AG04450 (cell line): Measurements from ENCODE around the gene HOXA2. TPM values are rescaled to one million over a fixed set of nuclear protein-coding genes. Genes with fewer than 3 reads are reported as not detected.

Experiments used
- CTCF ChIA-PET: fragments of 300-600, 350-600 bp; formaldehyde crosslinking; extraction: SDS; loops from one replicate; lab custom pipeline; 2022; ENCODE audit warnings: antibody characterized with exemption, inconsistent platforms; lab: Charles Lee
- POLR2A ChIA-PET: fragments of 350-600 bp; formaldehyde crosslinking; extraction: SDS; loops from one replicate; lab custom pipeline; 2021; ENCODE audit warnings: antibody characterized with exemption, inconsistent platforms; lab: Yijun Ruan, JAX
- DNase-seq: peaks from one replicate; pipeline ENCODE4 v3.0.0-alpha.2; 2011; ENCODE audit warnings: low read depth, low spot score
- H3K27ac ChIP-seq: one replicate; pipeline ENCODE4 v1.5.1; 2012; ENCODE audit warnings: low read depth, low read length, control low read depth
- H3K27me3 ChIP-seq: one replicate; pipeline ENCODE4 v1.6.0; 2012; ENCODE audit warnings: low read length; ENCODE audit not compliant: control insufficient read depth, insufficient read depth
- H3K4me3 ChIP-seq: 2 replicates; pipeline ENCODE4 v1.5.1; 2011; ENCODE audit warnings: mild to moderate bottlenecking, low read depth, low read length, control low read depth
- H3K9me3 ChIP-seq: 2 replicates; pipeline ENCODE4 v1.5.1; 2012; ENCODE audit warnings: low read length; ENCODE audit not compliant: control insufficient read depth, insufficient read depth
- polyA plus RNA-seq: library from polyadenylated mRNA; depleted of rRNA; stranded (reverse); fragments of >200 nt; gene quantifications from 2 replicates; pipeline ENCODE4 v1.2.3, GENCODE V29; 2011
- TF ChIP-seq, protein P1 (sequence below): IDR thresholded peaks from 2 replicates; pipeline ENCODE4 v1.5.1; 2011; ENCODE audit warnings: low read depth, low read length, control low read depth, inconsistent platforms

HOXA2 gene
- polyA plus RNA-seq, 1 experiment, result 4.1 TPM

DNA sequence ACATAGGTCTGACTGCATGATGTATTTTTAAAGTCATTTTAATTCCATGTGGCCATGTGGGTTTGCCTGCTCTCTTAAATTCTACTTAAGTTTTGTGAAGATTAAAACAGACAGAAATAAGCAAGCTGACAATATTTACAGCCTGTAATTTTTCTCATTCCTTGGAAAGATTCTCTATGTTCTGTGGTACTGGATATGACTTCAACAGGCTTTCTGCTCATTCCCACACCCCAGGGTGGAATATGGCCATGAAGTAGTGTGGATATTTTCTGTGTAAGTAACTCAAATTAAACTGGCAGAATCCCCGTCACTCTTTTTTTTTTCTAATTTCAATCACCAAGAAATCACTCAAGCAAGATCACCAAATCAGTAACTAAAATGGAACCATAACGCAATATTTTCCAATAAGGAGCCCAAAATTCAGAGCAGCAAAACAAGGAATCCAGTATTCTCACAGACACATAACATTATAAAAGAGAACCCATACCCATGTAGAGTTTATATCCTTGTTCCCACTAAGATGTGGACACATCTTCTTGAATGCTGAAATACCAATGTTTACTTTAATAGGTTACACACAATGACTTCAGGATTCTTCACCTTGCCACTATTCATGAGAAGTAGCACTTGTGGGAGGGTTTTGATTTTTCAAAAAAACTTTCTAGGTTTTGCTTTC is 35.3 kb upstream of the HOXA2 start:
- TF ChIP-seq, protein P1, sequence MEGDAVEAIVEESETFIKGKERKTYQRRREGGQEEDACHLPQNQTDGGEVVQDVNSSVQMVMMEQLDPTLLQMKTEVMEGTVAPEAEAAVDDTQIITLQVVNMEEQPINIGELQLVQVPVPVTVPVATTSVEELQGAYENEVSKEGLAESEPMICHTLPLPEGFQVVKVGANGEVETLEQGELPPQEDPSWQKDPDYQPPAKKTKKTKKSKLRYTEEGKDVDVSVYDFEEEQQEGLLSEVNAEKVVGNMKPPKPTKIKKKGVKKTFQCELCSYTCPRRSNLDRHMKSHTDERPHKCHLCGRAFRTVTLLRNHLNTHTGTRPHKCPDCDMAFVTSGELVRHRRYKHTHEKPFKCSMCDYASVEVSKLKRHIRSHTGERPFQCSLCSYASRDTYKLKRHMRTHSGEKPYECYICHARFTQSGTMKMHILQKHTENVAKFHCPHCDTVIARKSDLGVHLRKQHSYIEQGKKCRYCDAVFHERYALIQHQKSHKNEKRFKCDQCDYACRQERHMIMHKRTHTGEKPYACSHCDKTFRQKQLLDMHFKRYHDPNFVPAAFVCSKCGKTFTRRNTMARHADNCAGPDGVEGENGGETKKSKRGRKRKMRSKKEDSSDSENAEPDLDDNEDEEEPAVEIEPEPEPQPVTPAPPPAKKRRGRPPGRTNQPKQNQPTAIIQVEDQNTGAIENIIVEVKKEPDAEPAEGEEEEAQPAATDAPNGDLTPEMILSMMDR, result no peak
- H3K27me3 ChIP-seq, result no peaks in the 10 kb centered on the region
- no peak overlapping the region for H3K4me3 ChIP-seq
- peak overlapping the region; percentile 86 for H3K27ac ChIP-seq
- DNase-seq, result no peak
- no peaks in the 10 kb centered on the region; the same call in 1 of the 2 replicates for H3K9me3 ChIP-seq
- ChIA-PET POLR2A (interaction anchor here (0.6 to 0.7 kb wide), 3 partner anchors 22 to 38 kb away, joined by 3 to 8 read pairs (median 4); no protein-coding TSS in a partner anchor), CTCF (no interaction called here)

DNA sequence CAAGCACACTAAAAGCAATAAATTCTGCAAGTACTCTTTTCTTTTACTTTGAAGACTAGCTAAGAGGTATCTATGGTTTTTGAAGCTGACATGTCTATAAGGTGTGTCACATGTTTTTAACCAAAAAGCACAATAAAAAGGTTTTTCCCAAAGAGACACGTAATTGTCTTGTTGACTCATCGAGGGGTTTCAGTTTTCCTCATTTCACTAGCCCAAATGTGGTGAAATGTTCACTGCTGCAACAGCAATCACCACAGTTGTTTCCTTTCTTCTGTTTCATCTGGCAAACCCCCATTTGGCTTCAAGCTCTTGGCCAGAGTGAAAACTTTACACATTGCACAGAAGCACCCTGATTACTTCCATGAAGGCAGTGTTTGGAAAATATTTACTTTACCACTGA is 31.9 kb upstream of the HOXA2 start:
- H3K27ac ChIP-seq, result peak overlapping the region; percentile 76
- peak; percentile 83 for DNase-seq
- ChIA-PET CTCF (interaction anchor here (0.9 to 1.6 kb wide), 5 partner anchors 9 to 34 kb away, joined by 3 to 6 read pairs (median 3); partner anchors contain the start of gene HOXA5), POLR2A (interaction anchor here (0.8 to 1.7 kb wide), 3 partner anchors 12 to 36 kb away, joined by 3 to 5 read pairs (median 4); no protein-coding TSS in a partner anchor)
- no peaks in the 10 kb centered on the region for H3K9me3 ChIP-seq
- no peaks in the 10 kb centered on the region for H3K27me3 ChIP-seq
- TF ChIP-seq, protein P1, result no peak
- no peak overlapping the region for H3K4me3 ChIP-seq

GRCh38 chr7:27133409-27134231 is 31.1 kb upstream of the HOXA2 start:
- Histone ChIP-seq H3K4me3 (no peak overlapping the region; the same call in 1 of the 2 replicates), H3K27ac (peak overlapping the region; percentile 76), H3K27me3 (no peaks in the 10 kb centered on the region), H3K9me3 (no peaks in the 10 kb centered on the region)
- TF ChIP-seq, protein P1, result no peak
- ChIA-PET POLR2A (interaction anchor here (0.8 to 1.7 kb wide), 3 partner anchors 11 to 35 kb away, joined by 3 to 5 read pairs (median 4); no protein-coding TSS in a partner anchor), CTCF (interaction anchor here (0.9 to 1.6 kb wide), 4 partner anchors 10 to 33 kb away, joined by 3 to 6 read pairs (median 4); partner anchors contain the start of gene HOXA5)
- no peak for DNase-seq

- ChIA-PET POLR2A (no interaction called here), CTCF (no interaction called here)
- DNase-seq, result no peak
- H3K27ac ChIP-seq, result no peak overlapping the region
- TF ChIP-seq, protein P1, result no peak
- no peak overlapping the region for H3K4me3 ChIP-seq
- no peaks in the 10 kb centered on the region for H3K9me3 ChIP-seq
- H3K27me3 ChIP-seq, result no peaks in the 10 kb centered on the region
Measured at GRCh38 chr7:27132978-27133377, 30.5 kb upstream of the HOXA2 start.
